Measurements from ENCODE around the gene FASLG.

DNA sequence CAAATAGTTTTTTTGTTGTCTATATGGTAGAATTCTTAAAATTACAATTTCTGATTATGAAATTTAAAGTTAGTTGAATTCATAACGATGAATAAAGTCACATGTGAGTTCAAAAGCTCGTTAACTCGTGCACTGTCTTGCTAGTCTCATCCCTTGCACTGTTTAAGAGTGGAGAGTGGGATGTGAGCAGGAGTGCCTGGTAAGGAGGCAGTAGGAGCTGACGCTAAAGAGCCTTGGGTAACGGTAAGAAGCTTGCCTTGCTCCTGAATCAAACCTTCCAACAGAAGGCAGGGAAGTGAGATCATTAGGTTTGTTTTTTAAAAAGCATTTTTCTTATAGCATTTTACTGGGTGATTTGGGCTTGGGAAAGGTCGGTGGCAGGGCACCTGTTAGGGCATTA lies 2.3 kb upstream of the FASLG start:
- TF ChIP-seq, protein P1, sequence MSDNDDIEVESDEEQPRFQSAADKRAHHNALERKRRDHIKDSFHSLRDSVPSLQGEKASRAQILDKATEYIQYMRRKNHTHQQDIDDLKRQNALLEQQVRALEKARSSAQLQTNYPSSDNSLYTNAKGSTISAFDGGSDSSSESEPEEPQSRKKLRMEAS (IDR thresholded peaks at IDR 0.05) = no peak
- TF ChIP-seq, protein P2, sequence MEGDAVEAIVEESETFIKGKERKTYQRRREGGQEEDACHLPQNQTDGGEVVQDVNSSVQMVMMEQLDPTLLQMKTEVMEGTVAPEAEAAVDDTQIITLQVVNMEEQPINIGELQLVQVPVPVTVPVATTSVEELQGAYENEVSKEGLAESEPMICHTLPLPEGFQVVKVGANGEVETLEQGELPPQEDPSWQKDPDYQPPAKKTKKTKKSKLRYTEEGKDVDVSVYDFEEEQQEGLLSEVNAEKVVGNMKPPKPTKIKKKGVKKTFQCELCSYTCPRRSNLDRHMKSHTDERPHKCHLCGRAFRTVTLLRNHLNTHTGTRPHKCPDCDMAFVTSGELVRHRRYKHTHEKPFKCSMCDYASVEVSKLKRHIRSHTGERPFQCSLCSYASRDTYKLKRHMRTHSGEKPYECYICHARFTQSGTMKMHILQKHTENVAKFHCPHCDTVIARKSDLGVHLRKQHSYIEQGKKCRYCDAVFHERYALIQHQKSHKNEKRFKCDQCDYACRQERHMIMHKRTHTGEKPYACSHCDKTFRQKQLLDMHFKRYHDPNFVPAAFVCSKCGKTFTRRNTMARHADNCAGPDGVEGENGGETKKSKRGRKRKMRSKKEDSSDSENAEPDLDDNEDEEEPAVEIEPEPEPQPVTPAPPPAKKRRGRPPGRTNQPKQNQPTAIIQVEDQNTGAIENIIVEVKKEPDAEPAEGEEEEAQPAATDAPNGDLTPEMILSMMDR (IDR thresholded peaks at IDR 0.05; ENCODE audit: low read depth, low read length, missing input control) = no peak
- TF ChIP-seq HNF4G (IDR thresholded peaks at IDR 0.05) (no peak), RAD21 (IDR thresholded peaks at IDR 0.05) (no peak), EGR1 (IDR thresholded peaks at IDR 0.05; ENCODE audit: low read depth in 2 of 2) (no peak), FOXA1 (IDR thresholded peaks at IDR 0.05) (no peak), YY1 (IDR thresholded peaks at IDR 0.05) (no peak), TAF1 (conservative IDR thresholded peaks at IDR 0.05) (no peak), FOXA2 (IDR thresholded peaks at IDR 0.05) (no peak), GABPA (IDR thresholded peaks at IDR 0.05 in 1 of 2, conservative IDR thresholded peaks at IDR 0.05 in 1 of 2) (no peak), JUND (IDR thresholded peaks at IDR 0.05) (no peak), NR2F2 (IDR thresholded peaks at IDR 0.05) (no peak)
- TF ChIP-seq, protein P3, sequence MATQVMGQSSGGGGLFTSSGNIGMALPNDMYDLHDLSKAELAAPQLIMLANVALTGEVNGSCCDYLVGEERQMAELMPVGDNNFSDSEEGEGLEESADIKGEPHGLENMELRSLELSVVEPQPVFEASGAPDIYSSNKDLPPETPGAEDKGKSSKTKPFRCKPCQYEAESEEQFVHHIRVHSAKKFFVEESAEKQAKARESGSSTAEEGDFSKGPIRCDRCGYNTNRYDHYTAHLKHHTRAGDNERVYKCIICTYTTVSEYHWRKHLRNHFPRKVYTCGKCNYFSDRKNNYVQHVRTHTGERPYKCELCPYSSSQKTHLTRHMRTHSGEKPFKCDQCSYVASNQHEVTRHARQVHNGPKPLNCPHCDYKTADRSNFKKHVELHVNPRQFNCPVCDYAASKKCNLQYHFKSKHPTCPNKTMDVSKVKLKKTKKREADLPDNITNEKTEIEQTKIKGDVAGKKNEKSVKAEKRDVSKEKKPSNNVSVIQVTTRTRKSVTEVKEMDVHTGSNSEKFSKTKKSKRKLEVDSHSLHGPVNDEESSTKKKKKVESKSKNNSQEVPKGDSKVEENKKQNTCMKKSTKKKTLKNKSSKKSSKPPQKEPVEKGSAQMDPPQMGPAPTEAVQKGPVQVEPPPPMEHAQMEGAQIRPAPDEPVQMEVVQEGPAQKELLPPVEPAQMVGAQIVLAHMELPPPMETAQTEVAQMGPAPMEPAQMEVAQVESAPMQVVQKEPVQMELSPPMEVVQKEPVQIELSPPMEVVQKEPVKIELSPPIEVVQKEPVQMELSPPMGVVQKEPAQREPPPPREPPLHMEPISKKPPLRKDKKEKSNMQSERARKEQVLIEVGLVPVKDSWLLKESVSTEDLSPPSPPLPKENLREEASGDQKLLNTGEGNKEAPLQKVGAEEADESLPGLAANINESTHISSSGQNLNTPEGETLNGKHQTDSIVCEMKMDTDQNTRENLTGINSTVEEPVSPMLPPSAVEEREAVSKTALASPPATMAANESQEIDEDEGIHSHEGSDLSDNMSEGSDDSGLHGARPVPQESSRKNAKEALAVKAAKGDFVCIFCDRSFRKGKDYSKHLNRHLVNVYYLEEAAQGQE (IDR thresholded peaks at IDR 0.05) = no peak
- TF ChIP-seq, protein P4, sequence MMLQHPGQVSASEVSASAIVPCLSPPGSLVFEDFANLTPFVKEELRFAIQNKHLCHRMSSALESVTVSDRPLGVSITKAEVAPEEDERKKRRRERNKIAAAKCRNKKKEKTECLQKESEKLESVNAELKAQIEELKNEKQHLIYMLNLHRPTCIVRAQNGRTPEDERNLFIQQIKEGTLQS (IDR thresholded peaks at IDR 0.05) = no peak
